B cell (primary cell): Measurements from ENCODE around the gene STARD10. TPM values are rescaled to one million over a fixed set of nuclear protein-coding genes. Genes with fewer than 3 reads are reported as not detected.
A peak's percentile ranks its signal among the peaks of the same experiment; 100 is the strongest.
"Not testable (repeated sequence)": the region's sequence is repeated elsewhere in the genome, so short reads cannot be mapped to it uniquely, and the experiment has no call there.

Experiments used
- ATAC-seq: fragments of 200-7000 bp; cut with Tn5 transposase; one replicate; pipeline ENCODE4 v1.10.0; 2021; ENCODE audit warnings: low read depth, mild to moderate bottlenecking, moderate number of reproducible peaks, moderate library complexity
- CTCF ChIA-PET: fragments of 350-600 bp; sonication (Branson Sonifier 250); formaldehyde crosslinking; loops from one replicate; lab custom pipeline; 2021; ENCODE audit warnings: antibody characterized with exemption, inconsistent platforms; lab: Charles Lee
- POLR2A ChIA-PET: fragments of 350-600 bp; sonication (Branson Sonifier 250); formaldehyde crosslinking; loops from one replicate; lab custom pipeline; 2021; ENCODE audit warnings: antibody characterized with exemption; lab: Charles Lee
- DNase-seq: peaks from one replicate; pipeline ENCODE4 v3.0.0; 2013
- H2AFZ ChIP-seq: 2 replicates; pipeline ENCODE4 v1.6.1; 2012; ENCODE audit warnings: mild to moderate bottlenecking, low read depth, low read length; ENCODE audit not compliant: insufficient read depth, poor library complexity, severe bottlenecking
- H3K27ac ChIP-seq, 2 donors: 1 replicate in 1 of 2; 2 replicates in 1 of 2; pipeline ENCODE4 v1.5.1; 2012 to 2013; ENCODE audit warnings: low read length in 2 of 2, mild to moderate bottlenecking in 2 of 2, moderate library complexity in 1 of 2
- H3K27me3 ChIP-seq, 4 experiments: fragments of 200-600 bp in 1 of 4; sonication (generic) in 1 of 4; replicated peaks in 1 of 4; 1 replicate in 2 of 4; 2 replicates in 2 of 4; pipeline versions ENCODE4 v1.6.1 to v1.7.0; 2013 to 2016; ENCODE audit warnings: low read length in 3 of 4, mild to moderate bottlenecking in 2 of 4, mixed read lengths in 1 of 4, moderate library complexity in 1 of 4; ENCODE audit not compliant: insufficient read depth in 4 of 4, control insufficient read depth in 3 of 4; ENCODE audit errors: control extremely low read depth in 1 of 4
- H3K36me3 ChIP-seq, 2 experiments: replicated peaks in 1 of 2; 1 replicate in 1 of 2; 2 replicates in 1 of 2; pipeline versions ENCODE4 v1.6.1 to v1.7.1; 2013; ENCODE audit warnings: low read length in 1 of 2; ENCODE audit not compliant: insufficient read depth in 2 of 2, control insufficient read depth in 1 of 2; ENCODE audit errors: control extremely low read depth in 1 of 2, extremely low read depth in 1 of 2
- H3K4me1 ChIP-seq, 2 donors: fragments of 200-600 bp in 1 of 2; sonication (generic) in 1 of 2; 1 replicate in 1 of 2; 2 replicates in 1 of 2; pipeline versions ENCODE4 v1.5.1 to v1.6.1; 2013 to 2017; ENCODE audit warnings: low read length in 2 of 2; ENCODE audit not compliant: control insufficient read depth in 2 of 2, insufficient read depth in 2 of 2
- H3K4me2 ChIP-seq: replicated peaks from 2 replicates; pipeline ENCODE3; 2012; ENCODE audit warnings: mild to moderate bottlenecking, low read depth, low read length; ENCODE audit not compliant: poor library complexity, severe bottlenecking
- H3K4me3 ChIP-seq, 5 experiments: fragments of 200-600 bp in 1 of 5; sonication (generic) in 1 of 5; 1 replicate in 3 of 5; 2 replicates in 2 of 5; pipeline versions ENCODE4 v1.5.1 to v1.7.0; 2011 to 2016; ENCODE audit warnings: low read length in 4 of 5, mild to moderate bottlenecking in 4 of 5, low read depth in 2 of 5, control low read depth in 1 of 5, moderate library complexity in 1 of 5; ENCODE audit not compliant: insufficient read depth in 1 of 5; ENCODE audit errors: control extremely low read depth in 1 of 5, extremely low read depth in 1 of 5
- H3K79me2 ChIP-seq: fragments of 200-600 bp; sonication (generic); one replicate; pipeline ENCODE4 v1.6.0; 2016; ENCODE audit warnings: low read length; ENCODE audit not compliant: control insufficient read depth, insufficient read depth
- H3K9ac ChIP-seq: fragments of 200-600 bp; sonication (generic); 2 replicates; pipeline ENCODE4 v1.6.1; 2017; ENCODE audit warnings: mild to moderate bottlenecking, low read length, moderate library complexity
- H3K9me3 ChIP-seq, 3 donors: one replicate each; pipeline versions ENCODE4 v1.6.1 to v1.7.1; 2013; ENCODE audit warnings: low read length in 2 of 3; ENCODE audit not compliant: control insufficient read depth in 2 of 3, insufficient read depth in 1 of 3; ENCODE audit errors: control extremely low read depth in 1 of 3
- H4K20me1 ChIP-seq: 2 replicates; pipeline ENCODE4 v1.6.0; 2012; ENCODE audit warnings: mild to moderate bottlenecking, low read length; ENCODE audit not compliant: insufficient read depth, control insufficient read depth, poor library complexity, severe bottlenecking
- H3K27ac Mint-ChIP-seq: one replicate; pipeline ENCODE4 v1.8.0; 2021; ENCODE audit warnings: mixed read lengths
- H3K27me3 Mint-ChIP-seq: one replicate; pipeline ENCODE4 v1.8.0; 2021; ENCODE audit warnings: mixed read lengths
- H3K4me1 Mint-ChIP-seq: one replicate; pipeline ENCODE4 v1.8.0; 2021; ENCODE audit warnings: mixed read lengths
- H3K4me3 Mint-ChIP-seq: one replicate; pipeline ENCODE4 v1.8.0; 2021; ENCODE audit warnings: mixed read lengths
- H3K9me3 Mint-ChIP-seq: one replicate; pipeline ENCODE4 v1.8.0; 2022; ENCODE audit warnings: mixed read lengths; ENCODE audit not compliant: insufficient read depth
- CTCF ChIP-seq: fragments of 200-600 bp; IDR thresholded peaks from one replicate; pipeline ENCODE4 v1.8.0; 2022; ENCODE audit warnings: antibody characterized with exemption, mild to moderate bottlenecking
- EZH2 ChIP-seq: IDR thresholded peaks from 2 replicates; pipeline ENCODE4 v1.6.1; 2012; ENCODE audit warnings: borderline replicate concordance, low read depth, mild to moderate bottlenecking, moderate library complexity, low read length; ENCODE audit not compliant: insufficient read depth, poor library complexity, severe bottlenecking
- WGBS: methylation state at CpG from one replicate; pipeline ENCODE4 v1.1.5; 2013; ENCODE audit warnings: missing lambda C conversion rate; ENCODE audit not compliant: insufficient coverage; 5-methylcytosine and 5-hydroxymethylcytosine counted together
- intact Hi-C: fragments of 100-400 bp; cut with micrococcal nuclease; formaldehyde crosslinking; loops from one replicate; pipeline ENCODE4 v1.10.0; 2022
- polyA plus RNA-seq: library from polyadenylated mRNA; depleted of rRNA; stranded (reverse); fragments of >200 nt; gene quantifications from 2 replicates; pipeline ENCODE4 v1.2.3, GENCODE V29; 2012
- total RNA-seq, 2 donors: library from RNA; stranded (reverse); fragments of 120-200 nt in 1 of 2; gene quantifications; 1 replicate in 1 of 2; 2 replicates in 1 of 2; pipeline versions ENCODE4 v1.2.3 to v1.2.4, GENCODE V29; 2013 to 2022

The STARD10 gene
- total and polyA plus RNA-seq, 2 donors (not counting 1 experiment from before 2014, with no cell fraction given): 37.5 to 39.2 TPM

GRCh38 chr11:72828692-72829101 lies 34.9 kb upstream of the STARD10 start:
- no peaks in the 10 kb centered on the region for H3K79me2 ChIP-seq
- Mint-ChIP-seq H3K27ac (peak overlapping the region; percentile 65), H3K4me3 (no peak overlapping the region), H3K27me3 (no peaks in the 10 kb centered on the region), H3K9me3 (no peaks in the 10 kb centered on the region), H3K4me1 (peaks cover 36% of the 10 kb centered on the region)
- H3K4me3 ChIP-seq: no peak overlapping the region
- peaks cover 0 to 15% of the 10 kb centered on the region in 2 donors for H3K4me1 ChIP-seq
- H3K27ac ChIP-seq: peak overlapping the region; percentile 38 to 54
- CTCF ChIA-PET: interaction anchor here (1.1 to 9.3 kb wide), 6 partner anchors 18 to 408 kb away, joined by 4 to 126 read pairs (median 6); no protein-coding TSS in a partner anchor
- DNase-seq (no peak), ATAC-seq (no peak)
- H3K9ac ChIP-seq: no peak overlapping the region
- POLR2A ChIA-PET: interaction anchor here (2.5 kb wide), 1 partner anchor 13 kb away, joined by 6 read pairs; no protein-coding TSS in a partner anchor
- H3K9me3 ChIP-seq: no peaks in the 10 kb centered on the region
- peaks cover 0 to 71% of the 10 kb centered on the region in 2 experiments for H3K36me3 ChIP-seq
- H3K27me3 ChIP-seq: no peaks in the 10 kb centered on the region
- H3K4me2 ChIP-seq: no peak overlapping the region
- WGBS: 97% methylated on average over 7 of the region's 7 CpGs
- H4K20me1 ChIP-seq: peaks cover 27% of the 10 kb centered on the region
- intact Hi-C loops: no loop called here
- TF ChIP-seq CTCF (no peak), EZH2 (no peak)
- no peak overlapping the region for H2AFZ ChIP-seq

- Histone ChIP-seq H3K79me2 (no peaks in the 10 kb centered on the region), H3K4me1 (peaks cover 0 to 21% of the 10 kb centered on the region in 2 donors), H4K20me1 (peaks cover 32% of the 10 kb centered on the region), H3K27ac (peak overlapping the region; percentile 38 to 54), H3K36me3 (peaks cover 0 to 71% of the 10 kb centered on the region in 2 experiments), H3K9me3 (no peaks in the 10 kb centered on the region), H3K9ac (no peak overlapping the region), H2AFZ (no peak overlapping the region), H3K4me3 (no peak overlapping the region), H3K27me3 (no peaks in the 10 kb centered on the region), H3K4me2 (no peak overlapping the region)
- 87% methylated on average over 10 of the region's 11 CpGs for WGBS
- ChIA-PET CTCF (interaction anchor here (1.1 to 9.3 kb wide), 8 partner anchors 11 to 409 kb away, joined by 4 to 126 read pairs (median 5); partner anchors contain the start of gene STARD10), POLR2A (interaction anchor here (2.5 kb wide), 1 partner anchor 12 kb away, joined by 6 read pairs; no protein-coding TSS in a partner anchor)
- DNase-seq: peak; percentile 33
- Mint-ChIP-seq H3K27me3 (no peaks in the 10 kb centered on the region), H3K4me3 (no peak overlapping the region), H3K9me3 (no peaks in the 10 kb centered on the region), H3K27ac (peak overlapping the region; percentile 77), H3K4me1 (peaks cover 41% of the 10 kb centered on the region)
- no peak for ATAC-seq
- intact Hi-C loops: no loop called here
- TF ChIP-seq EZH2 (no peak), CTCF (no peak)
These were observed 34.3 kb upstream of the STARD10 start for GRCh38 chr11:72828081-72828567.

GRCh38 chr11:72827656-72828055 lies 33.8 kb upstream of the STARD10 start:
- H3K4me3 ChIP-seq, H3K4me3 Mint-ChIP-seq, H3K4me2 ChIP-seq, H3K27me3 Mint-ChIP-seq, H3K9ac ChIP-seq, H3K79me2 ChIP-seq, ATAC-seq, H3K9me3 Mint-ChIP-seq, H3K9me3 ChIP-seq, H3K27me3 ChIP-seq, intact Hi-C loops, H2AFZ ChIP-seq: not testable (repeated sequence)
- DNase-seq: peak; percentile 47
- peaks cover 0 to 71% of the 10 kb centered on the region in 2 experiments for H3K36me3 ChIP-seq
- H3K4me1 Mint-ChIP-seq: peaks cover 46% of the 10 kb centered on the region
- H3K27ac ChIP-seq: peak overlapping the region; percentile 38 to 54
- WGBS: 87% methylated on average over 5 of the region's 11 CpGs
- peaks cover 3 to 26% of the 10 kb centered on the region in 2 donors for H3K4me1 ChIP-seq
- CTCF ChIA-PET: interaction anchor here (1.1 to 9.3 kb wide), 7 partner anchors 10 to 409 kb away, joined by 4 to 126 read pairs (median 5); partner anchors contain the start of gene STARD10
- peak overlapping the region; percentile 77 for H3K27ac Mint-ChIP-seq
- POLR2A ChIA-PET: interaction anchor here (2.5 kb wide), 1 partner anchor 12 kb away, joined by 6 read pairs; no protein-coding TSS in a partner anchor
- H4K20me1 ChIP-seq: peaks cover 35% of the 10 kb centered on the region
